ENCODE results near the gene HELZ.

DNA sequence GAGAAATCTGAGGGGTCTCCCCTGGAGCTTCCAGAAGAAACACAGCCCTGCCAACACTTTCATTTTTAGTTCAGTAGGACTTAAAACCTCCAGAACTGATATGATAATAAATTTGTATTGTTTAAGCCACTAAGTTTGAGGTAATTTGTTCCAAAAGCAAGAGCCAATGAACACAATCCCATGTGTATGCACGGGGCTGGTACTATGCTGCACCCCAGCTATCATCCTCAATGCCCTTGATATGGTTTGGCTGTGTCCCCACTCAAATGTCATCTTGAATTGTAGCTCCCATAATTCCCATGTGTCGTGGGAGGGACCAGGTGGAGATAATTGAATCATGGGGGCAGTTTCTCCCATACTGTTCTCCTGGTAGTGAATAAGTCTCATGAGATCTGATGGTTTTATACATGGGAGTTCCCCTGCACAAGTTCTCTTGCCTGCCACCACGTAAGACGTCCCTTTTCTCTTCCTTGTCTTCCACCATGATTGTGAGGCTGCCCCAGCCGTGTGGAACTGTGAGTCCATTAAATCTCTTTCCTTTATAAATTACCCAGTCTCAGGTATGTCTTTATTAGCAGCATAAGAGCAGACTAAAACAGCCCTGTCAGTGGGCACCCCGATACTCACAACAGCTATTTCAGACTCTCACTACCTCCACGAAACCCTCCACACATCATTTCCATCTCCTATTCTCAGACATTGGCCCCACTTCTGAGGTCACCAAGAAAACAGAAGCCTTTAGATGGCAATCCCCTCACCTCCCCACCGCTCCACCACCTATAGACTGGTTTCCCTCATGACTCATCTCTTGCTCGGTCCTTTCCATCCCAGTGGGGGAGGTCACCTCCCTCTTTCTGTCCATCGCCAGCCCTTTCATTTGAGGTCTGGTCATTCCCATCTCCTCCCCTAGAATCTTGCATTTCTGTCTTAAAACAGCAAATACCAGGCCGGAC lies 209.6 kb downstream of the HELZ start:
- no peak for TF ChIP-seq POLR2A (IDR thresholded peaks at IDR 0.05)
- TF ChIP-seq, protein P1, sequence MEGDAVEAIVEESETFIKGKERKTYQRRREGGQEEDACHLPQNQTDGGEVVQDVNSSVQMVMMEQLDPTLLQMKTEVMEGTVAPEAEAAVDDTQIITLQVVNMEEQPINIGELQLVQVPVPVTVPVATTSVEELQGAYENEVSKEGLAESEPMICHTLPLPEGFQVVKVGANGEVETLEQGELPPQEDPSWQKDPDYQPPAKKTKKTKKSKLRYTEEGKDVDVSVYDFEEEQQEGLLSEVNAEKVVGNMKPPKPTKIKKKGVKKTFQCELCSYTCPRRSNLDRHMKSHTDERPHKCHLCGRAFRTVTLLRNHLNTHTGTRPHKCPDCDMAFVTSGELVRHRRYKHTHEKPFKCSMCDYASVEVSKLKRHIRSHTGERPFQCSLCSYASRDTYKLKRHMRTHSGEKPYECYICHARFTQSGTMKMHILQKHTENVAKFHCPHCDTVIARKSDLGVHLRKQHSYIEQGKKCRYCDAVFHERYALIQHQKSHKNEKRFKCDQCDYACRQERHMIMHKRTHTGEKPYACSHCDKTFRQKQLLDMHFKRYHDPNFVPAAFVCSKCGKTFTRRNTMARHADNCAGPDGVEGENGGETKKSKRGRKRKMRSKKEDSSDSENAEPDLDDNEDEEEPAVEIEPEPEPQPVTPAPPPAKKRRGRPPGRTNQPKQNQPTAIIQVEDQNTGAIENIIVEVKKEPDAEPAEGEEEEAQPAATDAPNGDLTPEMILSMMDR (IDR thresholded peaks at IDR 0.05 in 8 of 11, conservative IDR thresholded peaks at IDR 0.05 in 3 of 11): no peak
- TF ChIP-seq POLR2AphosphoS5 (IDR thresholded peaks at IDR 0.05): no peak
